ENCODE results near the gene NQO2.
"Not testable (repeated sequence)": the region's sequence is repeated elsewhere in the genome, so short reads cannot be mapped to it uniquely, and the experiment has no call there.

The NQO2 gene

GRCh38 chr6:2989332-2990247 lies 10.1 kb upstream of the NQO2 start:
- peak; percentile 75 for DNase-seq (ENCODE audit: low read depth)

GRCh38 chr6:2990248-2990931 lies 9.3 kb upstream of the NQO2 start:
- no peak for DNase-seq (ENCODE audit: low read depth)

DNA sequence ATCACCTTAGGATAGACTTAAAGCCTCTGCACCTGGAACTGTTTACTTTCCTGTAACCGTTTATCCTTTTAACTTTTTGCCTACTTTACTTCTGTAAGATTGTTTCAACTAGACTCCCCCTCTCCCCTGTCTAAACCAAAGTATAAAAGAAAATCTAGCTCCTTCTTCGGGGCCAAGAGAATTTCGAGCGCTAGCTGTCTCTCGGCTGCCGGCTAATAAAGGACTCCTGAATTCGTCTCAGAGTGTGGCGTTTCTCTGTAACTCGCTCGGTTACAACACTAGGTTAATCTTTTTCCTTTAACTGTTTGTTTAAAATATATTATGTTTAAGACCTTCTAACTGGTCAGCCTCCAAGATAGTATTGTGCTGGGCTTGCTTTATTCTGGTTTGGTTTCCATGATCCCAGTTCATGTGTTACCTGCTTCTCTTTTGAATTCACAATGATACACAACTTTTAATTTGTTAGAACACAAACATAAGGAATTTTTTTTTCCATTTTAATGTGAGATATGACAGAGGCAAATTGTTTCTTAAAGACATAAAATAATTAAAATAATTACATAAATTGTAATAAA lies 8.7 kb upstream of the NQO2 start:
- DNase-seq (ENCODE audit: low read depth), result no peak

- DNase-seq (ENCODE audit: low read depth), result no peak
Observed at GRCh38 chr6:2992330-2992979, 7.2 kb upstream of the NQO2 start.

DNA sequence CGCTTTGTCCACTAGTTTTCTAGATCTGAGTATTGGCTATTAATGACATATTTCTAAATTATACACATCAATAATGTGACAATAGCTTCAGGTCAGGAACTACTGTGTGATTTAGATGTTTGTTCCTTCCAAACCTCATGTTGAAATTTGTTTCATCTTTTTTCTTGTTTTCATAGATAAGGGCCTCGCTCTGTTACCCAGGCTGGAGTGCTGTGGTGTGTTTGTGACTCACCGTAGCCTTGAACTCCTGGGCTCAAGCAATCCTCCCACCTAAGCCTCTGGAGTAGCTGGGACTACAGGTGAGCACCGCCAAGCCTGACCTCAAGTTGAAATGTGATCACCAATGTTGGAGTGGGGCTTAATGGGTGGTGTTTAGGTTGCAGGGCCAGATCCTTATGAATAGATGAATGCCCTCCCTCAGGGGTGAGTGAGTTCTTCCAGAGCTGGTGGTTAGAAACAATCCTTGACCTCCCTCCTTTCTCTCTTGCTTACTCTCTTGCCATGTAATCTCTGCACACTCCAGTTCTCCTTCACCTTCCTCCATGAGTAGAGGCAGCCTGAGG lies 5.9 kb upstream of the NQO2 start:
- no peak for DNase-seq (ENCODE audit: low read depth)

DNA sequence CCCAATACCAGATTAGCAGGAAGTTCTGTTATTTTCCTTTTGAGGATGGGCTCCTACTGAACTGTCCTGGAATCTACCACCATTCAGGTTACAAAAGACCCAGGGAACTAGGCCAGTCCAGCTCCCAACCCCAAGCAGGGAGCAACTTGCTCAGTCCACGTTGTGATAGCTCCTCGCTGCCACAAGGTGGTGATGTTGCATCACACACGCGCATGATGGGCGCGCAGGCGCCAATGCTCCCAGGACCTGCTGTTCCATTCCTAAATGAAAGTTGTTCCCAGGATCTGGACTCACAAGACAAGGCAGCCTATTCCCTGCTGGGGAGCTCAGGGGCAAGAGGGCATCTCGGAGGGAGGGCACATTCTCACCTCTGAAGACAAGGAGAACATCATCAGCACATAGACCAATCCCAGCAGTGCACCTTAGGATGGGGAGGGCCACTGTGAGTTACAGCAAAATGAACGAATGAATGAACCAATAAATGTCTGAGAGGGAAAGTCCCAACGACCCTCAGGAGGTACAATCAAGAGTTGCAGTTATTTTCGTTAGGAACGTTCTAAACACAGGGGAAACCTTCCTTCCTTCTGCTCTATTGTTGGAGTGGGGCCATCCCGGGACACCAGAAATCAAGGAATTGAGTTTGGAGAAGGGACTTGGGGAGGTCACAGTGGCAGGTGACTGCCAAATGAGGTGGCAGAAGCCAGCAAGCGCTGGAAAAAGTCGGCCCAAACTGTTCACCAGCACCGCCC lies 1.3 kb upstream of the NQO2 start:
- DNase-seq (ENCODE audit: low read depth), result peak; percentile 49

- no peak for DNase-seq (ENCODE audit: low read depth)
Observed at GRCh38 chr6:2998998-2999617, 586 bp upstream of the NQO2 start.

DNA sequence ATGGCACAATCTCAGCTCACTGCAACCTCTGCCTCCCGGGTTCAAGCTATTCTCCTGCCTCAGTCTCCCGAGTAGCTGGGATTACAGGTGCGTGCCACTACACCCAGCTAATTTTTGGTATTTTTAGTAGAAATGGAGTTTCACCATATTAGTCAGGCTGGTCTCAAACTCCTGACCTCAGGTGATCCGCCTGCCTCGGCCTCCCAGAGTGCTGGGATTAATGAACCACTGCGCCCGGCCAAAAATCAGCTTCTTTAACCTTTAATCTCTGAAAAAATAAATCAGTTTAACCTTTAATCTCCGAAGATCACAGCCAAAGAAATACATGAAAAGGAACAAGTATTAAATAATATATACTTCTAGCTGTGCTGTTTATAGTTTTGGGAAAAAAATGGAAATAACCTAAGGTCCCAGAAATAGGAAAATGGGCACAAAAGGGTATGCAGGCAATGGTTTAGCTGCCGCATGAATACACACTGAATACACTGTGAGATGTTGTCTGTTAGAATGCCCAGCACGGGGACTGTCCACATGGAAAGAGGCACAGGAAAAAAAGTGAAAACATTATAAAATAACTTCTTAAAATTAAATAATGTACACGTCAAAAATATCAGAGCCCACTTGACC lies 1.6 kb downstream of the NQO2 start:
- no peak for DNase-seq (ENCODE audit: low read depth)

GRCh38 chr6:3001773-3002293 lies 2.1 kb downstream of the NQO2 start:
- DNase-seq (ENCODE audit: low read depth), result no peak

DNA sequence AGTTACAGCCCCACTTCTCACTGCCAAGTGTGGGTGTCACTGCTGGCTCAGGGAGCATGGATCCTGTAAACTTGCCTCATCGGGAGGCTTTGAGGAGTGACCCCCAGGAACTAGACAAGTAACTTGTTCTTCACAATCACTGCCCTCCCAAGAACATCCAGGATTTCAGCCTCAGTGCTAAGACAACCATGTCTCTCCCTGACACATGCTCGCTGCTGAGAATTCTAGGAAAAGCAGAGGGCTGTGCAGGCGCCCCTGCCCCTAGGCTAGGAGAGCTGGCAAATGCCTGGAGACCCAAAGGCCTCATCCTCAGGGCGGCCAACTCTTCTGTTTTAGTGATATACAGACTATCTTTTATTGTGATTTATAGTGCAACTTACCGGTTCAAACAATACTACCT lies 3.5 kb downstream of the NQO2 start:
- not testable (repeated sequence) for DNase-seq (ENCODE audit: low read depth)

GRCh38 chr6:3005077-3005476 lies 5.4 kb downstream of the NQO2 start:
- DNase-seq (ENCODE audit: low read depth), result no peak

- no peak for DNase-seq (ENCODE audit: low read depth)
Observed at GRCh38 chr6:3005874-3006273, 6.2 kb downstream of the NQO2 start.

DNA sequence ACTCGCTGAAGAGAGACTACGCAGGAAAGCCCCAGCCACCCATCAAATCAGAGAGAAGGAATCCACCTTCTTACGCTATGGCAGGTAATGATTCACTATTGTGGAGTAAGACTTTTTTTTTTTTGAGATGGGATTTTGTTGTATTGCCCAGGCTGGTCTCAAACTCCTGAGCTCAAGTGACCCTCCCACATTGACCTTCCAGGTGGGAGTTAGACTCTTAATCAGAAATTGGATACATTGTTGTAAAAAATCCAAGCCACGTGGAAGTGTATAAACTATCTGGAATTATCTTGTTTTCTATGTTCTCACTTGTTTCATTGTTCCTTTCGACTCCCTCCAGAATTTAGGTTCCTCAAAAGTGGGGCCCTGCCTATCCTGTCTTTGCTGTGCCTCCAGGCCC lies 6.8 kb downstream of the NQO2 start:
- DNase-seq (ENCODE audit: low read depth), result no peak

- no peak for DNase-seq (ENCODE audit: low read depth)
Observed at GRCh38 chr6:3007571-3007970, 7.9 kb downstream of the NQO2 start.

DNA sequence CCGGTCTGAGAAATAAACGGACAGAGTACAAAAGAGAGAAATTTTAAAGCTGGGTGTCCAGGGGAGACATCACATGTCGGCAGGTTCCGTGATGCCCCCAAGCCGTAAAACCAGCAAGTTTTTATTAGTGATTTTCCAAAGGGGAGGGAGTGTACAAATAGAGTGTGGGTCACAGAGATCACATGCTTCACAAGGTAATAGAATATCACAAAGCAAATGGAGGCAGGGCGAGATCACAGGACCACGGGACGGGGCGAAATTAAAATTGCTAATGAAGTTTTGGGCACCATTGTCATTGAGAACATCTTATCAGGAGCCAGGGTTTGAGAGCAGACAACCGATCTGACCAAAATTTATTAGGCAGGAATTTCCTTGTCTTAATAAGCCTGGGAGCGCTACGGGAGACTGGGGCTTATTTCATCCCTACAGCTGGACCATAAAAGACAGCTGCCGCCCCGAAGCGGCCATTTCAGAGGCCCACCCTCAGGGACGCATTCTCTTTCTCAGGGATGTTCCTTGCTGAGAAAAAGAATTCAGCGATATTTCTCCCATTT lies 9.1 kb downstream of the NQO2 start:
- DNase-seq (ENCODE audit: low read depth), result not testable (repeated sequence)

- no peak for DNase-seq (ENCODE audit: low read depth)
Observed at GRCh38 chr6:3009930-3010329, 10.2 kb downstream of the NQO2 start.

GRCh38 chr6:3011158-3011557 lies 11.5 kb downstream of the NQO2 start:
- DNase-seq (ENCODE audit: low read depth), result no peak

DNA sequence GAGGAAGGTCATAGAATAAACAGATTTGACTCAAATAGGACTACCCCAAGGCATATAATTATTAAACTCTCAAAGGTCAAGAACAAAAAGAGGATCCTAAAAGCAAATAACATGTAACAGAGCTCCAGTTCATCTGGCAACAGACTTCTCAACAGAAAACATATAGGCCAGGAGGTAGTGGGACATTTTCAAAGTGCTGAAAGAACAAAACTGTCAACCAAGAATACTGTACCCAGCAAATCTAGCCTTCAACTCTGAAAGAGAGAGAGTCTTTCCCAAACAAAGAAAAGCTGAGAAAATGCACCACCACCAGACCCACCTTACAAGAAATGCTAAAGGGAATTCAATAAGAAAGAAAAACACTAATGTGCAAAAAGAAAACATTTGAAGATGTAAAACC lies 11.9 kb downstream of the NQO2 start:
- DNase-seq (ENCODE audit: low read depth), result no peak

DNA sequence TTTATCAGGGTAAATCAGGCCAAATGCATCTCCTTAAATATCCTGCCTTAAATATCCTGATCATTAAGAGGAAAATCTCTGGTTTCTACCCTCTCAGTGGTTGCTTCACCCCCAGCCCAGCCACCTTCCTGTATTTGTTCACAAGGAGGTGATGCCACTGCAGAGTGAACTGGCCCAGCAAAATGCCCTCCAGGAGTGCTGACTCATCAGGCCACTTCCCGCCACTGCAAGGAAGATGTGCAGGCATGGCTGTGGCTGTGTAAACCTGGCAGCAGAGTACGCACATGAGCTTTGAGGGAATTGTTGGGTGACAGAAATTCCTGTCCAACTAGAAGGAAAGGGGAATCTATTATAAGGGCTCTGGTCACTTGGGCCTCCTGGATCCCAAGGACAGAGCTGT lies 13.8 kb downstream of the NQO2 start:
- no peak for DNase-seq (ENCODE audit: low read depth)

All from activated T-cell treated with anti-CD3 and anti-CD28 coated beads for 24 hours (primary cell).